Mesenchymal stem cell (in vitro differentiated cells and primary cell): ENCODE data around the gene ZSCAN22.

ENCODE experiments used
- DNase-seq: peaks from one replicate; pipeline ENCODE4 v3.0.0-alpha.2; 2013
- H2AFZ ChIP-seq: one replicate; pipeline ENCODE4 v1.6.1; 2013; ENCODE audit warnings: low read depth, mild to moderate bottlenecking, control low read depth, inconsistent platforms, low read length, moderate library complexity
- H2AK5ac ChIP-seq: 2 replicates; pipeline ENCODE4 v1.6.1; 2013; ENCODE audit warnings: low read length, moderate library complexity, mild to moderate bottlenecking, inconsistent platforms; ENCODE audit not compliant: severe bottlenecking
- H2BK120ac ChIP-seq: one replicate; pipeline ENCODE4 v1.6.1; 2013; ENCODE audit warnings: low read depth, mild to moderate bottlenecking, inconsistent platforms, low read length, moderate library complexity
- H2BK12ac ChIP-seq, 2 experiments: one replicate each; pipeline ENCODE4 v1.6.1; 2013; ENCODE audit warnings: inconsistent platforms in 2 of 2, low read length in 2 of 2, mild to moderate bottlenecking in 2 of 2, moderate library complexity in 2 of 2, control low read depth in 1 of 2
- H2BK15ac ChIP-seq: one replicate; pipeline ENCODE4 v1.6.1; 2013; ENCODE audit warnings: mild to moderate bottlenecking, low read depth, inconsistent platforms; ENCODE audit not compliant: poor library complexity, severe bottlenecking
- H2BK5ac ChIP-seq: 2 replicates; pipeline ENCODE4 v1.6.1; 2013; ENCODE audit warnings: low read depth, mild to moderate bottlenecking, low read length, control low read depth, inconsistent platforms; ENCODE audit not compliant: poor library complexity, severe bottlenecking
- H3K14ac ChIP-seq, 2 experiments: one replicate each; pipeline ENCODE4 v1.6.1; 2013; ENCODE audit warnings: inconsistent platforms in 2 of 2, low read length in 2 of 2, control low read depth in 1 of 2, mild to moderate bottlenecking in 1 of 2, moderate library complexity in 1 of 2
- H3K18ac ChIP-seq, 2 experiments: one replicate each; pipeline ENCODE4 v1.6.1; 2013; ENCODE audit warnings: inconsistent platforms in 2 of 2, low read length in 2 of 2, control low read depth in 1 of 2, low read depth in 1 of 2, mild to moderate bottlenecking in 1 of 2
- H3K23ac ChIP-seq, 2 experiments: one replicate each; pipeline ENCODE4 v1.6.1; 2013; ENCODE audit warnings: inconsistent platforms in 2 of 2, low read length in 2 of 2, mild to moderate bottlenecking in 2 of 2, moderate library complexity in 2 of 2, control low read depth in 1 of 2
- H3K27ac ChIP-seq: 2 replicates; pipeline ENCODE4 v1.5.1; 2013; ENCODE audit warnings: mild to moderate bottlenecking, moderate library complexity, low read length, control low read depth, inconsistent platforms; ENCODE audit not compliant: poor library complexity, severe bottlenecking
- H3K27me3 ChIP-seq, 2 experiments: 2 replicates each; pipeline versions ENCODE4 v1.6.1 to v1.7.0; 2013; ENCODE audit warnings: low read length in 2 of 2, mild to moderate bottlenecking in 2 of 2, moderate library complexity in 2 of 2, control low read depth in 1 of 2, inconsistent platforms in 1 of 2; ENCODE audit not compliant: control insufficient read depth in 1 of 2, insufficient read depth in 1 of 2
- H3K36me3 ChIP-seq, 2 experiments: 2 replicates each; pipeline versions ENCODE4 v1.6.1 to v1.7.0; 2013; ENCODE audit warnings: low read length in 2 of 2, control low read depth in 1 of 2, inconsistent platforms in 1 of 2, low read depth in 1 of 2, mild to moderate bottlenecking in 1 of 2; ENCODE audit not compliant: insufficient read depth in 2 of 2, control insufficient read depth in 1 of 2
- H3K4ac ChIP-seq, 2 experiments: one replicate each; pipeline ENCODE4 v1.6.1; 2013; ENCODE audit warnings: inconsistent platforms in 2 of 2, low read length in 2 of 2, mild to moderate bottlenecking in 2 of 2, moderate library complexity in 2 of 2, control low read depth in 1 of 2, low read depth in 1 of 2
- H3K4me1 ChIP-seq: 2 replicates; pipeline ENCODE4 v1.6.1; 2013; ENCODE audit warnings: low read depth, low read length, control low read depth; ENCODE audit not compliant: control insufficient read depth, insufficient read depth
- H3K4me2 ChIP-seq: 2 replicates; pipeline ENCODE4 v1.6.1; 2013; ENCODE audit warnings: low read length, mild to moderate bottlenecking, inconsistent platforms; ENCODE audit not compliant: poor library complexity, severe bottlenecking
- H3K4me3 ChIP-seq, 2 experiments: 2 replicates each; pipeline versions ENCODE4 v1.5.1 to v1.7.0; 2013; ENCODE audit warnings: low read length in 2 of 2, mild to moderate bottlenecking in 2 of 2, control low read depth in 1 of 2, low read depth in 1 of 2; ENCODE audit not compliant: insufficient read depth in 1 of 2
- H3K79me1 ChIP-seq: replicated peaks from 2 replicates; pipeline ENCODE4 v1.6.1; 2013; ENCODE audit warnings: mild to moderate bottlenecking, control low read depth, low read length, inconsistent platforms; ENCODE audit not compliant: poor library complexity, severe bottlenecking
- H3K9ac ChIP-seq: 2 replicates; pipeline ENCODE4 v1.7.0; 2013; ENCODE audit warnings: mild to moderate bottlenecking, low read length, moderate library complexity
- H3K9me3 ChIP-seq: 2 replicates; pipeline ENCODE4 v1.7.0; 2013; ENCODE audit warnings: mild to moderate bottlenecking, low read length; ENCODE audit not compliant: control insufficient read depth
- H4K8ac ChIP-seq: one replicate; pipeline ENCODE4 v1.6.1; 2013; ENCODE audit warnings: inconsistent platforms, mild to moderate bottlenecking, low read length, moderate library complexity
- H4K91ac ChIP-seq: one replicate; pipeline ENCODE4 v1.6.1; 2013; ENCODE audit warnings: mild to moderate bottlenecking, low read length, inconsistent platforms
- WGBS: methylation state at CpG from one replicate; pipeline ENCODE4 v1.1.7; 2013; ENCODE audit warnings: mixed read lengths; 5-methylcytosine and 5-hydroxymethylcytosine counted together

The ZSCAN22 gene

DNA sequence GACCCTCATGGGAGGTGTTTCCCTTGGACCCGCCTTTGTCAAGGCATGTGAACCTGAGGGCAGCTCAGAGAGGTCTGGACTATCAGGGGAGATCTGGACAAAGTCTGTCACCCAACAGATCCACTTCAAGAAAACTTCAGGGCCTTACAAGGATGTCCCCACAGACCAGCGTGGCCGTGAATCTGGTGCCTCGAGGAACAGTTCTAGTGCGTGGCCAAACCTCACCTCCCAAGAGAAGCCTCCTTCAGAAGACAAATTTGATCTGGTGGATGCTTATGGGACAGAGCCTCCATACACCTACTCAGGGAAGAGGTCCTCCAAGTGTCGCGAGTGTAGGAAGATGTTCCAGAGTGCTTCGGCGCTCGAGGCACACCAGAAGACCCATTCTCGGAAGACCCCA, 11.5 kb downstream of the ZSCAN22 start:
- H3K4me3 ChIP-seq: no peak overlapping the region
- peaks cover 44% of the 10 kb centered on the region for H3K79me1 ChIP-seq
- no peak overlapping the region for H2BK5ac ChIP-seq
- no peak overlapping the region for H4K8ac ChIP-seq
- no peak overlapping the region for H4K91ac ChIP-seq
- 99% methylated on average over 11 of the region's 11 CpGs for WGBS
- no peak overlapping the region for H3K4me2 ChIP-seq
- no peak overlapping the region for H2BK120ac ChIP-seq
- H3K18ac ChIP-seq: no peak overlapping the region
- no peaks in the 10 kb centered on the region for H3K27me3 ChIP-seq
- no peak overlapping the region for H3K9ac ChIP-seq
- no peak overlapping the region for H3K14ac ChIP-seq
- no peak overlapping the region for H3K23ac ChIP-seq
- H3K4me1 ChIP-seq: no peaks in the 10 kb centered on the region
- no peak overlapping the region for H2AK5ac ChIP-seq
- H2BK15ac ChIP-seq: no peak overlapping the region
- H3K27ac ChIP-seq: no peak overlapping the region
- no peak overlapping the region for H2BK12ac ChIP-seq
- no peak overlapping the region for H3K4ac ChIP-seq
- DNase-seq: no peak
- no peak overlapping the region for H2AFZ ChIP-seq
- peaks cover 14% of the 10 kb centered on the region for H3K9me3 ChIP-seq
- H3K36me3 ChIP-seq: peaks cover 62 to 70% of the 10 kb centered on the region in 2 experiments

- no peaks in the 10 kb centered on the region for H3K27me3 ChIP-seq
- WGBS: 87% methylated on average over 30 of the region's 30 CpGs
Measured at GRCh38 chr19:58338825-58339558, 12.2 kb downstream of the ZSCAN22 start.

GRCh38 chr19:58345558-58345957, 18.8 kb downstream of the ZSCAN22 start:
- no peak overlapping the region for H2BK15ac ChIP-seq
- WGBS: 93% methylated on average over 4 of the region's 5 CpGs
- no peaks in the 10 kb centered on the region for H3K9me3 ChIP-seq
- H3K4me1 ChIP-seq: peaks cover 10% of the 10 kb centered on the region
- no peak overlapping the region for H2BK120ac ChIP-seq
- no peak overlapping the region for H4K8ac ChIP-seq
- no peak overlapping the region for H2AFZ ChIP-seq
- no peak overlapping the region for H3K4me3 ChIP-seq
- no peak overlapping the region for H4K91ac ChIP-seq
- H3K4ac ChIP-seq: no peak overlapping the region
- no peaks in the 10 kb centered on the region for H3K27me3 ChIP-seq
- no peak overlapping the region for H3K27ac ChIP-seq
- DNase-seq: peak; percentile 15
- peaks cover 16 to 21% of the 10 kb centered on the region in 2 experiments for H3K36me3 ChIP-seq
- H3K18ac ChIP-seq: no peak overlapping the region
- no peak overlapping the region for H3K14ac ChIP-seq
- peaks cover 27% of the 10 kb centered on the region for H3K79me1 ChIP-seq
- no peak overlapping the region for H2BK12ac ChIP-seq
- H3K23ac ChIP-seq: no peak overlapping the region
- H3K9ac ChIP-seq: no peak overlapping the region
- no peak overlapping the region for H2AK5ac ChIP-seq
- H2BK5ac ChIP-seq: no peak overlapping the region
- no peak overlapping the region for H3K4me2 ChIP-seq

More at GRCh38 chr19:58338825-58339558, 12.2 kb downstream of the ZSCAN22 start:
- Histone ChIP-seq H2AFZ (no peak overlapping the region), H3K18ac (no peak overlapping the region), H3K23ac (no peak overlapping the region), H3K79me1 (peaks cover 44% of the 10 kb centered on the region), H3K4me2 (no peak overlapping the region), H3K9ac (no peak overlapping the region), H4K91ac (no peak overlapping the region), H3K4me3 (no peak overlapping the region), H3K4ac (no peak overlapping the region), H3K9me3 (peaks cover 14% of the 10 kb centered on the region), H2BK120ac (no peak overlapping the region), H3K36me3 (peaks cover 62 to 70% of the 10 kb centered on the region in 2 experiments), H3K4me1 (no peaks in the 10 kb centered on the region), H2BK15ac (no peak overlapping the region), H3K14ac (no peak overlapping the region), H2AK5ac (no peak overlapping the region), H3K27ac (no peak overlapping the region), H2BK5ac (no peak overlapping the region), H4K8ac (no peak overlapping the region), H2BK12ac (no peak overlapping the region)
- DNase-seq: no peak

DNA sequence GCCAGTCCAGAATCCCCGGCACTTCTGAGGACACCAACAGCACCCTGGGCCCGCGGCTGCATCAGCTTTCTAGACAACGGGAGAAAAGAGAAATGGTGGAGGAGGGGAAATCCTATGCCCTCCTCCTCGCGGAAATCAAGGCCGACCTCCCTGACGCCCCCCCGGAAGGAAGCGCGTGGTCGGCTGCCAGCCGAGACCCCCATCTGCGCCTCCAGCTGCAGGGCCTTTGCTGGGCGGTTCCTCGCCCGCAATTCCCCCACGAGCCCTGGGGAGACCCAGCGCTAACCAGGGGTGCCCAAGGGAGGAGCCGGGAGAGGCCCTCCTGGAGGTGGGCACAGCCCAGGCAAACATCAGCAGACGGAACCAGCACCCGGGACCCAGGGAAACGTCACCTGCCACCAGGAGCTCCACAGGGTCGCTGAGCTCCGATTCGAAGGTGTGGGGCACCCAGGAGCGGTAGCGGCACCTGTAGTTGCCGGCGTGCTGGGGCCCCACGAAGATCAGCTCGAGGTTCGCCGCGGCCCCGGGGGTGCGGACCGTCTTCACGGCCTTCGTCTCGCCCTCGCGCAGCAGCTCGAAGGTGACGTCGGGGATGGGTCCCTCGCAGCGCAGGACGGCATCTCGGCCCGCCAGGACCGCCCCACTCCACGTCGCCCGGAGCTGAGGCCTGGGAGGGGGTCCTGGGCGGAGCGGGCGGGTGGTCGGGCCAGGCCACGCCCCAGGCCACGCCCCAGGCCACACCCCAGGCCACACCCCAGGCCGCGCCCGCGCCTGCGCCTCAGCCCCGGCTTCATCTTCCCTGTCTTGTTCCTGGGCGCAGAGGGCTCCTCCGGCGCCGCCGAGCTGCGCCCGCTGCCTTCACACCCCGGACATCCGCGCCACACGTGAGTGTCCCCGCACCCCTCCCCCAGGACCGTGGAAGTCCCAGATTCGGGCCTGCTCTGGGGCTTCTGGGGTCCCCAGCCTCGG, 20.5 kb downstream of the ZSCAN22 start:
- Histone ChIP-seq H3K4ac (peak overlapping the region; percentile 81 to 98), H3K14ac (peak overlapping the region in 1 of 2 experiments; percentile 93), H3K36me3 (peaks cover 4 to 27% of the 10 kb centered on the region in 2 experiments), H3K4me1 (peaks cover 10% of the 10 kb centered on the region), H3K23ac (peak overlapping the region in 1 of 2 experiments; percentile 66), H2BK120ac (no peak overlapping the region), H4K8ac (peak overlapping the region; percentile 73), H3K4me3 (peak overlapping the region; percentile 88 to 90), H3K18ac (peak overlapping the region; percentile 94 to 95), H2BK5ac (peak overlapping the region; percentile 24), H3K27me3 (no peaks in the 10 kb centered on the region), H3K9ac (peak overlapping the region; percentile 87), H4K91ac (peak overlapping the region; percentile 88), H2BK12ac (peak overlapping the region in 1 of 2 experiments; percentile 48), H3K9me3 (no peaks in the 10 kb centered on the region), H2AFZ (peak overlapping the region; percentile 84), H3K79me1 (peaks cover 31% of the 10 kb centered on the region), H3K4me2 (peak overlapping the region; percentile 84), H2AK5ac (no peak overlapping the region), H3K27ac (peak overlapping the region; percentile 71), H2BK15ac (peak overlapping the region; percentile 77)
- peak; percentile 78 for DNase-seq
- WGBS: 1% methylated on average over 70 of the region's 82 CpGs
